Kidney (tissue), 14 donors: ENCODE data around the gene CYSTM1. TPM values are rescaled to one million over a fixed set of nuclear protein-coding genes. Genes with fewer than 3 reads are reported as not detected.

ENCODE experiments used
- DNase-seq, 5 donors: peaks; one replicate each; pipeline ENCODE4 v3.0.0-alpha.2; 2013 to 2020
- FAIRE-seq: peaks from 2 replicates; lab custom pipeline; 2012; peaks lifted over from hg19 to GRCh38; lab: Jason Lieb, UNC
- H3K27ac ChIP-seq, 2 donors: one replicate each; pipeline ENCODE4 v1.7.0; 2013; ENCODE audit warnings: low read depth in 2 of 2, low read length in 2 of 2, inconsistent platforms in 1 of 2
- H3K27me3 ChIP-seq: one replicate; pipeline ENCODE4 v1.7.1; 2013; ENCODE audit warnings: low read length, inconsistent platforms; ENCODE audit not compliant: control insufficient read depth, insufficient read depth
- H3K36me3 ChIP-seq, 3 donors: one replicate each; pipeline versions ENCODE4 v1.7.0 to v1.7.1; 2013; ENCODE audit warnings: low read length in 3 of 3, control low read depth in 1 of 3, inconsistent platforms in 1 of 3; ENCODE audit not compliant: insufficient read depth in 3 of 3, control insufficient read depth in 2 of 3
- H3K4me1 ChIP-seq, 3 donors: one replicate each; pipeline versions ENCODE4 v1.7.0 to v1.7.1; 2013; ENCODE audit warnings: low read length in 3 of 3, inconsistent platforms in 1 of 3, low read depth in 1 of 3; ENCODE audit not compliant: control insufficient read depth in 2 of 3, insufficient read depth in 2 of 3
- H3K4me3 ChIP-seq, 3 donors: one replicate each; pipeline versions ENCODE4 v1.7.0 to v1.8.1; 2013; ENCODE audit warnings: low read length in 3 of 3, control low read depth in 1 of 3, inconsistent platforms in 1 of 3
- H3K9ac ChIP-seq, 3 donors: one replicate each; pipeline versions ENCODE4 v1.7.0 to v1.7.1; 2013; ENCODE audit warnings: low read length in 3 of 3, control low read depth in 1 of 3, inconsistent platforms in 1 of 3
- H3K9me3 ChIP-seq, 3 donors: one replicate each; pipeline versions ENCODE4 v1.7.0 to v1.7.1; 2013; ENCODE audit warnings: low read length in 3 of 3, control low read depth in 1 of 3, inconsistent platforms in 1 of 3; ENCODE audit not compliant: control insufficient read depth in 2 of 3, insufficient read depth in 1 of 3
- intact Hi-C: fragments of 100-400 bp; cut with DNase I; formaldehyde crosslinking; loops from one replicate; pipeline ENCODE4 v1.11.1; 2022
- polyA plus RNA-seq: library from polyadenylated mRNA; stranded (reverse); fragments of 350-450 nt; fragmentation: Illumina TruSeq; extraction: RNeasy Lipid Tissue Mini Kit (QIAGEN cat#74804); gene quantifications from one replicate; pipeline ENCODE4 v1.2.3, GENCODE V29; 2014; ENCODE audit warnings: low read depth, low replicate concordance; ENCODE audit not compliant: insufficient read depth
- total RNA-seq: library from RNA; stranded (reverse); fragmentation: NEBNext Ultra II Directional; extraction: Animal tissue kit (Norgen Biotek cat#: 25700); gene quantifications from one replicate; pipeline ENCODE4 v1.2.1, GENCODE V29; 2021
- TF ChIP-seq, protein P1 (sequence below): IDR thresholded peaks from 3 replicates; pipeline ENCODE4 v1.5.1; 2012; ENCODE audit warnings: mild to moderate bottlenecking, moderate library complexity, borderline replicate concordance; ENCODE audit not compliant: insufficient read depth; ENCODE audit errors: extremely low read depth
- donor health status: control.
- donor health status: control.
- donor health status: control.
- donor health status: control.
- donor health status: control.
- donor health status: DM: yes; HTN: yes; CAD: no.
- donor health status: Normal renal cell carcinoma (clear cell type).

The CYSTM1 gene
- total and polyA plus RNA-seq, 2 donors from 2014 or later, result 157 to 485 TPM

- Histone ChIP-seq H3K9me3 (no peaks in the 10 kb centered on the region), H3K27me3 (no peaks in the 10 kb centered on the region), H3K4me3 (no peak overlapping the region), H3K4me1 (peaks cover 0 to 9% (median 8%) of the 10 kb centered on the region in 3 donors), H3K27ac (no peak overlapping the region), H3K36me3 (no peaks in the 10 kb centered on the region), H3K9ac (peak overlapping the region in 1 of 3 donors; percentile 31)
- intact Hi-C loops, result no loop called here
- TF ChIP-seq, protein P1, sequence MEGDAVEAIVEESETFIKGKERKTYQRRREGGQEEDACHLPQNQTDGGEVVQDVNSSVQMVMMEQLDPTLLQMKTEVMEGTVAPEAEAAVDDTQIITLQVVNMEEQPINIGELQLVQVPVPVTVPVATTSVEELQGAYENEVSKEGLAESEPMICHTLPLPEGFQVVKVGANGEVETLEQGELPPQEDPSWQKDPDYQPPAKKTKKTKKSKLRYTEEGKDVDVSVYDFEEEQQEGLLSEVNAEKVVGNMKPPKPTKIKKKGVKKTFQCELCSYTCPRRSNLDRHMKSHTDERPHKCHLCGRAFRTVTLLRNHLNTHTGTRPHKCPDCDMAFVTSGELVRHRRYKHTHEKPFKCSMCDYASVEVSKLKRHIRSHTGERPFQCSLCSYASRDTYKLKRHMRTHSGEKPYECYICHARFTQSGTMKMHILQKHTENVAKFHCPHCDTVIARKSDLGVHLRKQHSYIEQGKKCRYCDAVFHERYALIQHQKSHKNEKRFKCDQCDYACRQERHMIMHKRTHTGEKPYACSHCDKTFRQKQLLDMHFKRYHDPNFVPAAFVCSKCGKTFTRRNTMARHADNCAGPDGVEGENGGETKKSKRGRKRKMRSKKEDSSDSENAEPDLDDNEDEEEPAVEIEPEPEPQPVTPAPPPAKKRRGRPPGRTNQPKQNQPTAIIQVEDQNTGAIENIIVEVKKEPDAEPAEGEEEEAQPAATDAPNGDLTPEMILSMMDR, result no peak
- DNase-seq (no peak), FAIRE-seq (no peak)
Measured at GRCh38 chr5:140267559-140268018, 92.6 kb downstream of the CYSTM1 start.

- peak; percentile 39 for FAIRE-seq
- Histone ChIP-seq H3K27me3 (no peaks in the 10 kb centered on the region), H3K9me3 (no peaks in the 10 kb centered on the region), H3K4me1 (peaks cover 0 to 9% (median 7%) of the 10 kb centered on the region in 3 donors), H3K27ac (no peak overlapping the region), H3K9ac (no peak overlapping the region), H3K4me3 (no peak overlapping the region), H3K36me3 (no peaks in the 10 kb centered on the region)
- TF ChIP-seq, protein P1, result no peak
- intact Hi-C loops, result no loop called here
- DNase-seq, result no peak
Measured at GRCh38 chr5:140270008-140270407, 95.0 kb downstream of the CYSTM1 start.

DNA sequence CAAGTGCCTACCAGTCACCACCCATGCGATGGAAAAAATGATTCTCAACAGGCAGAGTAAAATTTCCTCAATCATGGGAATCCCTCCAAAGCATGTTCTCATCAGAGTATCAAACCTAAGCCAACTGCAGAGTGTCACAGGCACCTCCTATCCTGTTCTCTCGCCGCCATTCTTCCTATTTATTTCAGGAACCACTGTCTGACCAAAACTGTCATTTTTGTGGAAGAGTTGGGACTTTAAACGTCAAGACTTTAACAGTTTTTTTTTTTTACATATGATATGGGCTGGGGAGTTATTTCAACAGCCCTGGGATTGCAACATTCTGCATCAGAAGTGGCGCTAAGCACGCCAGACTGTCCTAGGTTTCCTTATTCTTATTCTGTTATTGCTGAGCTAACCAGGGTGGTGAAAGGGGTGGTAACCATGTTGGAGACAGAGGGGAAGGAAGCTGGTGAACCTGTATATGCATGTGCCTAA, 98.5 kb downstream of the CYSTM1 start:
- FAIRE-seq, result no peak
- H3K4me3 ChIP-seq, result no peak overlapping the region
- H3K9me3 ChIP-seq, result no peaks in the 10 kb centered on the region
- DNase-seq, result no peak
- TF ChIP-seq, protein P1, result no peak
- no peak overlapping the region for H3K9ac ChIP-seq
- intact Hi-C loops, result no loop called here
- no peaks in the 10 kb centered on the region for H3K4me1 ChIP-seq
- H3K27ac ChIP-seq, result no peak overlapping the region
- H3K36me3 ChIP-seq, result no peaks in the 10 kb centered on the region
- H3K27me3 ChIP-seq, result no peaks in the 10 kb centered on the region

GRCh38 chr5:140275837-140276236, 100.8 kb downstream of the CYSTM1 start:
- Histone ChIP-seq H3K9ac (no peak overlapping the region), H3K36me3 (no peaks in the 10 kb centered on the region), H3K4me1 (no peaks in the 10 kb centered on the region), H3K27me3 (no peaks in the 10 kb centered on the region), H3K4me3 (no peak overlapping the region), H3K27ac (no peak overlapping the region), H3K9me3 (no peaks in the 10 kb centered on the region)
- no peak for DNase-seq
- intact Hi-C loops, result no loop called here
- no peak for FAIRE-seq
- TF ChIP-seq, protein P1, result no peak
